HG02884 (cell line): ENCODE results near the gene PPARA.

Experiments
- ATAC-seq: cut with Tn5 transposase; IDR thresholded peaks from one replicate; pipeline ENCODE4 v1.9.1; 2021; ENCODE audit warnings: mild to moderate bottlenecking, moderate library complexity; ENCODE audit not compliant: unreplicated experiment

PPARA gene

GRCh38 chr22:46267431-46268279, 117.3 kb downstream of the PPARA start, which contains the start of gene TTC38:
Gene TTC38 (plus strand): TSS chr22:46268008. CDS start chr22:46268040, 32 bp downstream.
- no peak for ATAC-seq

DNA sequence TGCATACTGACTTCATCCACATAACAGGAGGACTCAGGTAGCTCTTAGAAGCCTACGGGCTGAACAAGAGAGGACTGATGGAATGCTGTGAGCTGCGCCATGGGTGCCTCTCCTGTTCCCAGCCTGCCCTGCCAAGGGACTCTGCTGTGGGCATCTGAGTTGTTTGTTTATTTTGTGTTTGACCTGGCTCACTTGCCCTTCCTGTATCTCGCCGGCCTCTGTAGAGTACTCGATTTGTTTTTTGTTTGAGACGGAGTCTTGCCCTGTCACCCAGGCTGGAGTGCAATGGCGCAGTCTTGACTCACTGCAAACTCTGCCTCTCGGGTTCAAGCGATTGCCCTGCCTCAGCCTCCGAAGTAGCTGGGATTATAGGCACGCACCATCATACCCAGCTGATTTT, 119.2 kb downstream of the PPARA start:
- ATAC-seq: no peak

DNA sequence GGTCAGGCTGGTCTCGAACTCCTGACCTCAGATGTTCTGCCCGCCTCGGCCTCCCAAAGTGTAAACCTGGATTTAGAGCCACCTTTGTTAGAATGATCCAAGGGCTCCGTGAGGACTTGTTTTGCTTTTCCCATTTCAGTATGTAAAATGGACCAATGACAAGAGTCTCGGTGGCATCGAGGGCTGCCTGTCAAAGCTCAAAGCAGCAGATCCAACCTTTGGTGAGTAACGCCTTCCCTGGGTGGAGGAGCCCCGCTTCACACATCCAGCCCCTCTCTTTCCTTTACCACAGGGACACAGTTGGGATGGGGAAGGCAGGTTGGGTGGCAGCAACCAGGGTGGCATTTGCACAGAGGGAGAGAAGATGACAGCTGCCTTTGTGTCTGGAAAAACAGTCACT, 121.9 kb downstream of the PPARA start:
- ATAC-seq: no peak

DNA sequence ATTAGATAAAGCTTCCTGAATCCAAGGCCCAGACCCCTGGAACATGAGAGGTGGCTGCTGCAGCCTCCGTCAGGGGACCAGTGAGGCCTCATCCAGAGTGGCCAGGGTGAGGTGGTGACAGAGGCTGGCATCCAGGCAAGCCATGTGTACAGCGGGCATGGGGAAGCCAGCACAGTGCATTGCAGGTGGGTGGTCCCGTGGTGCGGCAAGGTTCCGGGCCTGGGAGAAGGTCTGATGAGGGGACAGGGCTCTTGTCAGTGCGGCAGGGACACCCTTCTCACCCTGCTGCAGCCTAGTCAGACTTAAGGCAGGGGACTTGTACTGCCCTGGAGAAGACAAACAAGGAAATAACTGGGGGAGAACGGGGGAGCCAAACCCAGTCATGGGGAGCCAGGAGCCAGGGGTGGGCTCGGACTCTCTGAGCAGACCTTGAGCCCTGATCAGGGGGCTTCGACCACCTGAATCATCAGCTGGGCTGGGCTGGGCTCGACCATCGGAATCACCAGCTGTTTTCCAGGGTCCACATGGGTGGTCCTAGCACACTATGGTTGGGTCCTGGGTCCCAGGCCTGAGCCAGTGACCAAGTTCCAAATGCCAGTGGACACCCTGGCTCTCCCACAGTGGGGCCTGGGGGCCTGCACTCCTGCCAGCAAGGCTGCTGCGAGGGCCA, 122.6 kb downstream of the PPARA start:
- no peak for ATAC-seq

GRCh38 chr22:46273432-46274148, 123.3 kb downstream of the PPARA start:
- no peak for ATAC-seq

GRCh38 chr22:46274381-46274780, 124.1 kb downstream of the PPARA start:
- ATAC-seq: no peak

DNA sequence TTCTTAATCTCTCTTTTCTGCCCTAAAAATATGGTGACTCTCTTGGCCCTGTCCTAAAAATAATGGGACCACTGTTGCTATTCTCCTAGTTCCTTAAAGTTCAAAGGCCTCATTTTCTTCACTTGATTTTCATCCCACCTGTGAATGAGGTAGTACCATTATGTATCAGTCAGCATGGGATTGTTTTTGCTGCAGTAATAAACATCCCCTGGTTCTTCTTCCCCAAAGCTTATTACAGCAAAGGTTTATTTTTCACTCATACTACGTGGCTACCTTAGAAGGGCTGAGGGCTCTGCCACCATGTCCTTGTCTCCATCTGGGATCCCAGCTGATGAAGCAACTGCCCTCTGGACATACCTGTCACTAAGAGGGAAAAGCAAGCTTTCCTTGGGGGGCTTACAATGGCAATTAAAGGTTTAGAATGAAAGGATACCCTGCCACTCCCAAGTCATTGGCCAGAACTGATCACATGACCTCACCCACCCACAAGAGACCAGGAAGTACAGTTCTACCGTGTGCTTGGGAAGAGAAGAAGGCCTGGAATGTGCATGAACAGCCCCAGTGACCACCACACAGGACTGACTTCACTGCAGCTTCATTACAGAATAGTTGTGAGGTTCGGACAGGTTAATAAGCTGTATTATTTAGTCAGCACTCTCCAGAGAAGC, 125.3 kb downstream of the PPARA start:
- ATAC-seq: no peak

DNA sequence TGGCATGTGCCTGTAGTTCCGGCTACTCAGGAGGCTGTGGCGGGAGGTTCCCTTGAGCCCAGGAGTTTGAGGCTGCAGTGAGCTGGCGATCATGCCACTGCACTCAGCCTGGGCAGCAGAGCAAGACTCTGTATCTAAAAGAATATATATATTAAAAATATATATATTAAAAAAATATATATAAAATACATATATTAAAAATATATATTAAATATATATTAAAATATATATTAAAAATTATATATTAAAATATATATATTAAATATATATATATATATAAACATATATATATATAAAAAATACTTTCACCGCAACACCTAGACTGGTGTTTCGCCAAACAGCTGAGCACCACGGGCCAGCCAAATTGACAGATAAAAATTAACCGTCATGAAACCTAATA, 126.2 kb downstream of the PPARA start:
- ATAC-seq: no peak

DNA sequence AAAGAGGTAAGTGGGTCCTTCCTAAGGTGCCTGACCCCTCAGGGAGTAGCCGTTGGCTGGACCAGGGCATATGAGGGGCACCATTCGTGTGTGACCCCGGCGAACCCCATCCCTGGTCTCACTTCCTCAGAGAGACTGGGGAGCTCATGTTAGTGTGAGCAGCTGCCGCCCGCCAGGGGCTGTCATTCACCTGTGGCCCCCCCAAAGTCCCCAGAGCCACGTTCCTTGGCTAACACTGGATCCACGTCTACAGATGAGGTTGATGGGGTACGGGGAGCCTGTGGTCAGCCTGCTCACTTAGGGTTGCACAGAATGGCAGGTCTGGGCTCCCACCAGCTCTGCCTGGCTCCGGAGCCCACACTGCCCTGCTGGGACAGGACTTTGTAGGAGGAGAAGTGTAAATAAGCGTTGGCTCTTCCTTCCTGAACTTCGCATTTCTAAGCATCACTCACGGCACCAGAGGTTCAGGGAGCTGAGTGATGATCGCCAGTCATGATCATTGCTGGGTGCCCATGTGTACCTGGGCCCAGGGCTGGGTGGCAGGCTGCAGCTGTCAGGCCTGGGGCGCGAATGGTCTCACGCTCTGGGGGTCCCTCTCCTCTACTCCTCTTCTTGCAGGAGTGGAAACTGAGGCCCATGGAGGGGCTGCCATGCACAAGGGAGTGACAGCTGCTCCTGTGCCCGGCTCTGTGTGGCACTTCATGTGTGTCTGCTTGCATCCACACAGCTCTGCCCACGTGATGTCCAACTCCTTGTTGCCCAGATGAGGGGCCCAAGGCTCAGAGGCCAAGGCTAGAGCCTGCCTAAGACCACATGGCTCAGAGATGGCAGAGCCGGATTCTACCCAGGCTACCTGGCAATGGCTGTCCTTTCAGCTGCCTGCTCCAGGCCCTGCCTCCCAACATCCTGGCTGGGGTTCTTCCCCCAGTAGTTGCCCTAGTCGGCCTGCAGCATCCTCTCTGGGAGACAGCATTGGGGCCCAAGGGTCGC, 128.6 kb downstream of the PPARA start:
- no peak for ATAC-seq

- no peak for ATAC-seq
Observed at GRCh38 chr22:46280063-46280817, 129.9 kb downstream of the PPARA start.

DNA sequence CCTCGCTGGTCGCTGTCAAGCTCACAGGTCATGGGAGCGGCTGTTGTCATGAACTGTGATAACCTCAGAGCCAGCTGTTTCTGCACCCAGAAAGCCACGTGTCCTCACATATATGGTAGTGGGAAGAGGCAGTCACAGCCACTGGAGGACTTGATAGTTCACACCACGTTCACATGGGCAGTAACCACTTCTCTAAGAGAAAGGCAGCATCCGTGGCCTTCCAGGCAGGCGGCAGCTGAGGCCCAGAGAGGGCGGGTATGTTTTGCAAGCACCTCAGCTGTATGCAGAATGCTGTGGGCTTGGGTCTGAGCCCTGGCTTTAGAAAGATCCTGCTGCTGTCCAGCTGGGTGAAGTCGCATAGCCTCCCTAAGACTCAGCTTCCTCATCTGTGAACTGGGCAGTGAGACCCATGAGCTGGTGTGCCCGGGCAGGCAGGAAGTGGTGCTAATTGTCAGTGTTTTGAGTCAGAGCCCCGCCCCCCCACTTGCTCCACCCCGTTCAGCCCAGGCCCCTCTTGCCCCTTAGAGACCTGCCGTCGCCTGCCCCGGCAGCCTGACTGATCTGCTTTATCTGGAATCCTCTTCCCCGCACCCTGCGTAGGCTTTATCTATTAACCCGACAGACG, 130.8 kb downstream of the PPARA start:
- ATAC-seq: no peak

DNA sequence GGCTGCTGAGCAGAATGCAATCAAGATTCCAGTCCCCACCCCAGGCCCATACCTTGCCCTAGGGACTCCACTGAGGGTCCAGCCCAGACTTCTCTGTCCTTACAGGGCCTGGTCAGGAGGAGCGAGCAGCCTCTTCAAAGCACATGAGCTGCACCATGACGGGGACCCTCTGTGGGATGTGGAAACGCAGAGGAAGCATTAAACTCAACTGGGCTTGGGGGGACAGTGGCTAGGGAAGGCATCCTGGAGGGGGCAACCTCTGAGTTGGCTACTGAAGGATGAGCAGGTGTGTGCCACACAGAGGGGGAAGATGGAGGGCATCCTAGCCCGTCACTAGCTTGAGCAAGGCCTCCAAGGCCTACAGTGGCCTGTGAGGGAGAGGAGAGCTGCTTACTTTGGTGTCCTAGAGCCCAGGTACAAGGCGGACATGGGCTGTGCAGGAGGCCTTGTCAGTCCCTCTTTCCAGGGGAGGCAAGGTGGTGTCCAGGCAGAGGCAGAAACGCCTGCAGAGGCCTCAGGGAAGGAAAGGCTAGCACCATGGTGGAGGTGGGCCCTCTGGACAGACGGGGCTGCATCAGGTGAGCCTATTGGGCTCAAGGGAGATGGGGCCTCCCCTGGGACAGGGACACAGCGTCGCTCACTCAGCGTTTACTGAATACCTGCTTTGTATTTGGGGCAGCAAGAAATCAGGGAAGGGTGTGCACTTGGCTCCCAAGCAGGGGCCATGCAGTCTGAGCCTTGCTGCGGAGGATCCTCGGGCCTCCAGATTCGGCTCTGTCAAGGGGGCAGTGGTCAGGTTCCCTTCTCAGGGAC, 131.7 kb downstream of the PPARA start:
- no peak for ATAC-seq

GRCh38 chr22:46286006-46286405, 135.7 kb downstream of the PPARA start:
- no peak for ATAC-seq

DNA sequence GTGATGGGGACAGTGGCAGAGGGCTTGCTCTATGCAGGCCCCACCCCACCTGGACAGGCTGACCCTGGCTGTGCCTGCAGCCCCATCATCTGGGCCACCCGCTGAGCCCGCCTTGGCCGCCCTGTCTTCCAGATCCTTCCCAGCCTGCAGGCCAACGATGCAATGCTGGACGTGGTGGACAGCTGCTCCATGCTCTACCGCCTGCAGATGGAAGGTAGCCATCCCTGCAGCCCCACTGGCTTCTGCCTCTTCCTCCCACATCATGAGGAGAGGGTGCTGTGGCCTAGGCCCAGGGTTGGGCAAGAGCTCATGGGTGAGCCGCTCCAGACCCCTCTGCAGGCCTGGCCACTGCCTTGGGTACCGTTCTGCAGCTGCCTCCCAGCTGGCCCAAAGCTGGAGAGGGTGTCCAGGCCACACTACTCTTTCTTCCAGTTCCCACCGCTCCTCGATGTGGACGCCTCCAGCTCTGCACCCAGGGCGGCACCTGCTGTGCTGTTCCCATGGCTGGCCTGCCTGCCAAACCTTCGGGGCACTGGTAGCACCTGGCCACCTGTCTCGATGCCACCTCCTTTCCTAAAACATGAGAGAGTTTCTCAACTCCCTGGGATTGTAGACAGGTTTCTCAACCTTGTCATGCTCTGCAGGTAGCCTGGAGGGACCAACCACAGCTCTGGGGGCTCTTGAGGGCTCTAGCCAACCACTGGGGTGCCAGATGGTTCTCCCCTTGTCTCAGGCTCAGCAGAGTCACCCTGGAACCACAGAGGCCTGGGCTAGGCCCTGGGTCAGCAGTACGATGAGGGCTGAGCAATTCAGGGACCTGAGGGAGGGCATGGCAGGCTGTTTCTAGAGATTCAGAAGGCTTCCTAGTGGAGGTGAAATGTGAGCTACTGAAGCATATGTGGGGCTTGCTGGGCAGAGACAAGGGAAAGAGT, 136.9 kb downstream of the PPARA start:
- no peak for ATAC-seq

DNA sequence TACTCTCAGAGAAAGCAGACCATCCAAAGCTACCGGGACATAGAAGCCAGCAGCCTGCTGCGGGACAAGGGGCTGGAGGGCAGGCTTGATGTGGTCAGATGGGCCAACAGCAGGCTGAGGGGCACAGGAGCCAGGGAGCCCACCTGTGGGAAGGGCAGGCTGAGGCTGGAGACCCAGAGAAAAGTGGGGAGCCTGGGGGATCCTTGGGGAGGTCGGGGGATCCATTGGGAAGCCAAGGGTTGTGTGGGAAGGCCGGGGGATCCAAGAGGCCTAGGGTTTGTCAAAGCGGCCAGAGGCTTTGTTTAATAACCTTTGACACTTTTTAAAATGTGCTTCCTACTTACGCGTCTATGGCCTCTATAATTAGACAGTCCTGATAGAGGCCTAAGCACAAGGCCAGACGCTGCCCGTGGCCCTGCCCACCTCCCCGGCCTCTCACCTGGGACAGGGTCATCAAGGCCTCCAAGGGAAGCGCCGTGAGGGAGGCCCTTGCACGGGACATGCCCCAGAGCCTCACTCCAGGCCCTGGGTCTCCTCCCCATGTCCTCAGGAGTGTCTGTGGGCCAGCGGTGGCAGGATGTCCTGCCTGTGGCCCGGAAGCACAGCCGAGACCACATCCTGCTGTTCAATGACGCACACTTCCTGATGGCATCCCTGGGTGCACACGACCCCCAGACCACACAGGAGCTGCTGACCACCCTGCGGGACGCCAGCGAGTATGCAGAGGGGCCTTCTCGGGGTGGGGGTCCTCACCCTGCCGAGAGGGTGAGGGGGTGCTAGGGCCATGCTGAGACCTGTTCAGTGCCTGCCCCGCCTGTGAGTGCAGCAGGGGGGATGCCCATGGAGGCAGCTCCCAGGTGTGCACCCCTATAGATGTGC, 137.8 kb downstream of the PPARA start:
- ATAC-seq: no peak

DNA sequence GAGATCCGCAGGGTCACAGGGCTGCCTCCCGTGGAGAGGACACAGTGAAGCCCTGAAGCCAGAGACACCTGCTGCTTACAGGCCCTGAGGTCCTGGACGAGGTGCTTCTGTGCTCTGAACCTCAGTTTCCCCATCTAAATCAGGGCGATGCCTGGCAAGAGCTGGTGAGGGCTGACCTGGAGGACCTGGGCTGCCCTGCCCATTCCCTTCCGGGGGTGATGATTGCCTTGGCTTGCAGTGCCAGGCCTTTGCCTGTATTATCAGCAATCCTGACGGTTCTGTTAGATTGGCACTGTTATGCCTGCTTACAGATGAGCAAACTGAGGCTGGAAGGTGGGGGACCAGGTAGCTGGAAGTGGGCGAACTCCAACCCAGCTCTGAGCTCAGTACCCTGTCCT, 138.5 kb downstream of the PPARA start:
- no peak for ATAC-seq
